ELF-1 (cell line): ENCODE measurements around the gene SHB.

Source experiments
- DNase-seq: peaks from one replicate; pipeline ENCODE4 v3.0.0-alpha.2; 2016; ENCODE audit warnings: low read depth, low spot score

SHB gene

GRCh38 chr9:37953206-37953774 is 115.7 kb downstream of the SHB start:
- no peak for DNase-seq

- no peak for DNase-seq
Observed at GRCh38 chr9:37952731-37953130, 116.3 kb downstream of the SHB start.

GRCh38 chr9:37951671-37952449 is 117.2 kb downstream of the SHB start:
- no peak for DNase-seq

DNA sequence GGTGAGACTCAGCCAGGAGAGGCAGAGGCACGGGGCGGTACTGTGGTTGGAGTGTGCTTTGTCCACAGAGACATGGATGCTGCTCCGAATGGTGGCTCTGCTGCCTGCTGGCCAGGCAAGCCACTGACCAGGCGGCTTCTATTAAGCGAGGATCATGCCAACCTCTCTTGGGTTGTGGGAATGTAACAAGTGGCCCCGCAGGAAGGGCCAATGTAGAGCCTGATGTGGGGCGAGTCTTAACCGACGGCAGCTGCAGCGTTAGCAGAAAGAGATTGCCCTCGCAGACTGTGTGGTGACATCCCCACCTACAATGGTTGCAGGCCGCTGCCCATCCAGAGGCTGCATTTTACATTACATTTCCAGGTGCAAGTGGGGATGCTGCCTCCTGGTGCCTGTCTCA is 118.5 kb downstream of the SHB start:
- no peak for DNase-seq

- DNase-seq, result no peak
Observed at GRCh38 chr9:37949576-37949975, 119.5 kb downstream of the SHB start.

DNA sequence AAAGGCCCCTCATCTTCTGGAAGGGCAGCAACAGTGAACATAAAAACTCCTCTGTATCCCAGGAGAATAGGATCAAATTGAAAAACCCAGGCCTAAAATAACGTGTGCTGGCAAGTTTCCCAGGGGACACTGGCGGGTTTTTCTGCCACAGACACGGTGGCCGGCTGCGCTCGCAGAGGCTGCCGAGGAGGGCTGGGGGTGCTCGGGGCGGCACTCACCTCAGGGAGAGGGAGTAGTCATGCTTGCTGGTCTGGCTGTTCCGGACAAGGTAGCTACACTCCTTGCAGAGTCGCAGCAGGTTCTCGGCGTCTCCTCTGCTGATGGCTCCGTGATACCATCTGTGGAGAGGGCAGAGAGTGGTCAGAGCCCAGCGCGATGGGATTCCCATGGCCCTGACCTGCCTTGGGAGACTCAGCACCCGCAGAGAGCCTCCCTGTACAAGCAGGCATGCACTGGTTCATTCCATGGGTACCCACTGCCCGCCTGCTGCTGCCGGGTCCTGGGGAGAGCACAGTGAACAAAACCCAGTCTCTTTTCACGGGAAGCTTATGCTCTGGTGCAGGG is 120.5 kb downstream of the SHB start:
- DNase-seq, result no peak

DNA sequence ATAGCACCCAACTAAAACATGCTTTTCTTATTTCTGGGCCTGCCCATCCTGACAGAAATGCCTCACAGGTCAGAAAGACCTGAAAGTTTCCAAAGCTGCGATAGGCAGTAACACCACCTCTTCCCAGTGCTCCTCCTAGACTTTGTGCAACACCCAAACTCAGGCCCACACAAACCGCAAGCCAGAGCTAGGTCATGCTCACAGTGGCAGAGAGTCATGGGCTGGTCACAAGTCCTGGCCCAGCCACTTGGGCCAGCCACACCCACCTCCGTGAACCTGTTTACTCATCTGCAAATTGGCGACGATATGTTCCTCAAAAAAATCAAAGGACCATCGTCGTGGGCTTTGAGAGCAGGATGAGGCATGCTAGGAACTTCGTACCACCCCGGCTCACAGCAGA is 121.0 kb downstream of the SHB start:
- no peak for DNase-seq

GRCh38 chr9:37947471-37947870 is 121.6 kb downstream of the SHB start:
- DNase-seq, result no peak

DNA sequence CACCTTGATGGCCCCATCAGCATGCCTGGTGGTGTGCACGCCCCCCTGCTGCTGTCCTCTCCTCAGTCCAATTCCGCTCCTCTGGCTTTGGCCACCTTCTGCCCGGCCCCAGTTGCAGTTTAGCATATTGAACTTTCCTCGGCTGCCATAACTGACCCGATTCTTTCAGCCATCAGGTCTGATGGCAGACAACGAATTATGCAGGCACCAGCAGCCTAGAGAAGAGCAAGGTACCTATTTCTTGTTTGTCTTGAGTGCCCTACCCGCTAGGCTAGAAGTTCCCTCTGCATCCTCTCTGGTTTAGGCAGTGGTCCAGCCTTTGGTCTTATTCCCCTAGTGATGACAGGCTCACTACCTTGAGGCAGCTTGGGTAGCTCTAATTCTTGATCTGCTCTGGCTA is 122.1 kb downstream of the SHB start:
- no peak for DNase-seq

GRCh38 chr9:37946041-37946440 is 123.0 kb downstream of the SHB start:
- no peak for DNase-seq

DNA sequence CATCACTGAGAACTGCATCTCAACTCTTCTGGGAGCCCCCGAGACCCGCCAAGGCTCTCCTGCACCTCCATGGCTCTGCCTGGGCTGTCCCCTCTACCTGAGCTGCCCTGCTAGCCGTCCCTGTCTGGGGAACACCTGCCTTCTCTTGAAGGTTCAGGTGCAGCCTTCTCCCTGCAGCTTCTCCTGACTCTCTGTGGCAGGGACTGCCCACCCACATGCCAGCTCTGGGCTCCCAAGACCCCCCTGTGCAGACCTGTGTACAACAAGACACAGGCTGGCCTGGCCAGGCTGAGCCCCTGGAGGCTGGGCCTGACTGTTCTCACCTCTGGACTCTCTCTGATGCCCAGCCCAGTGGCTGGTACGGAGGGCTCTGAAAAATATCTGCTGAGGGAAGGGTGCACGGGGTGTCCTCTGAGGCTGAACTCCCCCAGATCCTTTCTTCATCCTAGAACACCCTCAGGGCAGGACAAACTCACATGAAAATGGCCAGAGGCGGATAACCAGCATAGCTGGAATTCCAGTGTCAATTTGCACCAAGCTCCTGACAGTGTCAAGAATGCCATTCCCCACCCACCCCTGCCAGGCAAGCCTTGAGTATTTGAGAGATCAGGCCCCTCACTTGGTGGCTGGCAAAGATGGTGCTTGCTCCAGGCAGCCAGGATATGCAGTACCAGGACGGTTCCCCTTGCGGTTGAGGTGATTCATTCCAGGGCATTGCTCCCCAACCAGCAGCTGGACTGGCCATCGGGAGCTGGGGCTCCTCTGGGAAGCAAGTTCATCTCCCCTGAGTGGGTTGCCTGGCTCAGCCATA is 124.2 kb downstream of the SHB start:
- DNase-seq, result peak; percentile 89

- no peak for DNase-seq
Observed at GRCh38 chr9:37944266-37944650, 124.8 kb downstream of the SHB start.

- peak; percentile 81 for DNase-seq
Observed at GRCh38 chr9:37943345-37944265, 125.4 kb downstream of the SHB start.

DNA sequence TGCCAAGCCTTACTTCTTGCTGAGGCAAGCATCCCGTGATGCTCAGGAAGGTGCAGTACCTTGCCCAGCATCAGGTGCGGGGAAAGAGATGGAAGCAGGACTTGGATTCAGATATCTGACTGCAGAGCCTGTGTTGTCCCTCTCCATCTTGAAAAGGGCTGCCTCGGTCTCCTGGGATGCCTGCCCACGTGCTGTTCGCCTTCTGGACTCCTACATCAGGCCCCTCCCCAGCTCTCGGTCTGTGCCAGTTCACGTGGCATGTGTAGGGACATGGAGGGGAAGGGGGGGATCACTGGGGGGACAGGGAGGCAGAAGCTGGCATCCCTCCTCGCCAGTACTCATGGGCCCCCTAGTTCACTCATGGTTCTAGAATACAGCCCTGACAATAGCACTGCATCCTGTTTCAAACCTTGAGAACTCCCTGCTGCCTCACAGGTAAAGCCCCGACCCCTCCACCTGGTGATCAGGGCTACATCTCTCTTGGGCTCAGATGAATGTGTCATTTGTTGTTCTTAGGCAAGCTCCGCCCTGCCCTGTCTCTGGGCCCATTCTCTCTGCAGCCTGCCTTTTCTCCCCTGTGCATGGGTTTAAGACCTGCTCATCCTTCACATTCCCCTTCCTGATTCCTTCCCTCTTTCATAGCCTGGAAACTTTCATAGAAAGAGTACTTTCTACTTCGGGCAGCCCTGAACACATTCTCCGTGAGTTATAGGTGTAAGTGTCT is 126.2 kb downstream of the SHB start:
- no peak for DNase-seq

GRCh38 chr9:37941253-37941652 is 127.8 kb downstream of the SHB start:
- DNase-seq, result no peak

- no peak for DNase-seq
Observed at GRCh38 chr9:37939575-37940095, 129.4 kb downstream of the SHB start.

GRCh38 chr9:37938121-37938891 is 130.7 kb downstream of the SHB start:
- DNase-seq, result peak; percentile 90

DNA sequence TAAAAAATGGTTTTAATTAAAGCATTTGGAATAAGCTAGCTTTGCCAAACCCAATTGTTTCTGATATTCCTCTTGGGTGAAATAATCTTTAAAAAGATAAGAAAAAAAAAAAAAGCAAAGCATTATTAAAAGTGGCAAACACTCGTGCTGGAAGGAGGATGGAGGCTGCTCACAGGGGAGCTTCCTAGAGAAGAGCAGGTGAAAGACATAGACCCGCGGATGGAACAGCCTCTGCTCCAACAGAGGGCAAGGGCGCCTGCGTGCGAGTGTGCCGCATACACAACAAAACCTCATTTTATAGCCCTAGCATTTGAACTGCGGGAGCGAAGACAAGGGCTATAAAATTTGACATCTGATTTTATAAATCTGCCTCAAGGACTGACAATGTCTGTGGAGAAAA is 131.7 kb downstream of the SHB start:
- no peak for DNase-seq

DNA sequence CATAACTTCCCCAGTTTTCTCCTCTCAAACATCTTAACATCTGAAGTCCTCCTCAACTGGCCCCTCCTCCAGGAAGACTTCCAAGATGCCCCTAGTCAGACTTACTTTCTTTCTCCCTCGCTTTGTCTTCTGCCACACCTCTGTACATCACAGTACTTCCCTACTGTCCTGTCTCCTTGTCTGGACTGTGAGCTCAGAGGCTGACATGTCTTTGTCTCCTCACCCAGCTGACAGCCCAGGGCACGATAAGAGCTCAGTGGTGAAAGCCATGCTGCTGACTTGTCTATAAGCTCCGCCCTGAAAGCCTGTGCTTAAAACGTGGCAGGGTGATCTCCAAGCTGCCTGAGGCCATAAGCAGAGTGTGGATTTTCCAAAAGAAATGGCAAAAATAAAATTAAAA is 132.1 kb downstream of the SHB start:
- DNase-seq, result peak; percentile 80

DNA sequence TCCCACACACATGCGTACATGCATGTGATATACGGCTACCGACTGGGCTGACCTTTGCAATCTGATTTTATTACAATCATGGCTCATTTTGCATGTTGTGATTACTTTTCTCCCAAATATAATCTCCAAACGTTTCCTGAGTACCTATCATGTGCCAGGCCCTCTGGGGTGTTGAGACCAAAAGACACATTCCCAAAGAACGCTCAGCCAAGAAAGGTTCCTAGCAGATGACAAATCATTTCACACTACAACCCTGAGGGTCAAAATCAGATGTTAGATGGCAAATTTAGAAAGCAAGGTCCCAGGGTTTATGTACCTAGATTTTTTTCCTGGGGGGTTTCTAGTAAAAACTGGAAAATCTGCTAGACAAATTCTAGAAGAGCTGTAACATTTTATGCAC is 132.7 kb downstream of the SHB start:
- DNase-seq, result no peak
